Endothelial cell (in vitro differentiated cells): ENCODE results near the gene MET. TPM values are rescaled to one million over a fixed set of nuclear protein-coding genes. Genes with fewer than 3 reads are reported as not detected.

Experiments
- DNase-seq: peaks from one replicate; pipeline ENCODE4 v3.0.0; 2021; ENCODE audit warnings: low spot score
- H3K27ac Mint-ChIP-seq: one replicate; pipeline ENCODE4 v1.8.0; 2021; ENCODE audit warnings: mixed read lengths, inconsistent platforms; ENCODE audit not compliant: unreplicated experiment
- H3K27me3 Mint-ChIP-seq: one replicate; pipeline ENCODE4 v1.8.0; 2021; ENCODE audit warnings: mild to moderate bottlenecking, moderate library complexity, mixed read lengths, inconsistent platforms; ENCODE audit not compliant: unreplicated experiment
- H3K36me3 Mint-ChIP-seq: one replicate; pipeline ENCODE4 v1.8.0; 2021; ENCODE audit warnings: mild to moderate bottlenecking, low read depth, mixed read lengths, inconsistent platforms; ENCODE audit not compliant: unreplicated experiment
- H3K4me1 Mint-ChIP-seq: one replicate; pipeline ENCODE4 v1.8.0; 2021; ENCODE audit warnings: mild to moderate bottlenecking, mixed read lengths, inconsistent platforms; ENCODE audit not compliant: unreplicated experiment
- H3K4me3 Mint-ChIP-seq: one replicate; pipeline ENCODE4 v1.8.0; 2021; ENCODE audit warnings: mild to moderate bottlenecking, mixed read lengths, inconsistent platforms; ENCODE audit not compliant: unreplicated experiment
- H3K9me3 Mint-ChIP-seq: one replicate; pipeline ENCODE4 v1.8.0; 2021; ENCODE audit warnings: mixed read lengths, inconsistent platforms; ENCODE audit not compliant: unreplicated experiment
- total RNA-seq: library from RNA; stranded (reverse); fragmentation: NEBNext Ultra II Directional; extraction: Animal tissue kit (Norgen Biotek cat#: 25700); gene quantifications from one replicate; pipeline ENCODE4 v1.2.1, GENCODE V29; 2021; ENCODE audit not compliant: unreplicated experiment
- TF ChIP-seq, protein P1 (sequence below): fragments of 200-600 bp; sonication (generic); IDR thresholded peaks from one replicate; pipeline ENCODE4 v1.5.0; 2021; ENCODE audit warnings: antibody characterized with exemption; ENCODE audit not compliant: unreplicated experiment

The MET gene
- total RNA-seq, 1 donor from 2014 or later: 35.1 TPM

DNA sequence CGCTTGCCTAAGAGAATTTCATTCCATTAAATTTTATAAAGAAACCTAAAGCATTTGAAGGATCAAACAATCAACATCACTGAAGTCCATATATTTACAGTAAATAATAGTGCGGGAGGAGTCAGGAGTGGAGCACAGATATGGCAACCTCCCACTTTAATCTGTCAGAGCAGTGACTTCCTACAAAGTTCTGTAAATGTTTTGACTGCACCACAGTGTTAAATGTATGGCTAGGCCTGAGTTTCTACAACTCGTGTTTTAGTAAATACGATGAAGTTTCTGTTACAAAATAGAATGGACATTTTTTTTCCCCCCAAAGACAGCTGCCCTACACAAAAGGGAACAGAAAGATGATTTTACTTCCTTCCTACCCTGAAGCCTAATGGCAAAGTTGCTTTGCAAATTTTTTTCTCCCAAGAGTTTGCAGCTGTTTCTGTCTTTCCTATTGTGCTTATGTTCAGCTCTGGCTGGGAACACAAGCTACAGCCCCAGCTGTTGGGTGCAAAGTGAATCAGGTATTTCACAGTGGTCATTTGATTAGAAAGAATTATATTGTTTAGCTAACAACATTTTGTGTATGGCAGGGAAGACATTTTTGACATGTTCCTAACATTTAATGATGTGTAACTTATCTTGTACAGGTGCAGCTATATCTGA lies 62.1 kb downstream of the MET start:
- Mint-ChIP-seq H3K4me3 (no peak overlapping the region), H3K4me1 (peaks cover 39% of the 10 kb centered on the region), H3K9me3 (no peaks in the 10 kb centered on the region), H3K36me3 (no peaks in the 10 kb centered on the region), H3K27ac (peak overlapping the region; percentile 84), H3K27me3 (peaks cover 5% of the 10 kb centered on the region)
- DNase-seq: no peak
- TF ChIP-seq, protein P1, sequence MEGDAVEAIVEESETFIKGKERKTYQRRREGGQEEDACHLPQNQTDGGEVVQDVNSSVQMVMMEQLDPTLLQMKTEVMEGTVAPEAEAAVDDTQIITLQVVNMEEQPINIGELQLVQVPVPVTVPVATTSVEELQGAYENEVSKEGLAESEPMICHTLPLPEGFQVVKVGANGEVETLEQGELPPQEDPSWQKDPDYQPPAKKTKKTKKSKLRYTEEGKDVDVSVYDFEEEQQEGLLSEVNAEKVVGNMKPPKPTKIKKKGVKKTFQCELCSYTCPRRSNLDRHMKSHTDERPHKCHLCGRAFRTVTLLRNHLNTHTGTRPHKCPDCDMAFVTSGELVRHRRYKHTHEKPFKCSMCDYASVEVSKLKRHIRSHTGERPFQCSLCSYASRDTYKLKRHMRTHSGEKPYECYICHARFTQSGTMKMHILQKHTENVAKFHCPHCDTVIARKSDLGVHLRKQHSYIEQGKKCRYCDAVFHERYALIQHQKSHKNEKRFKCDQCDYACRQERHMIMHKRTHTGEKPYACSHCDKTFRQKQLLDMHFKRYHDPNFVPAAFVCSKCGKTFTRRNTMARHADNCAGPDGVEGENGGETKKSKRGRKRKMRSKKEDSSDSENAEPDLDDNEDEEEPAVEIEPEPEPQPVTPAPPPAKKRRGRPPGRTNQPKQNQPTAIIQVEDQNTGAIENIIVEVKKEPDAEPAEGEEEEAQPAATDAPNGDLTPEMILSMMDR: no peak

DNA sequence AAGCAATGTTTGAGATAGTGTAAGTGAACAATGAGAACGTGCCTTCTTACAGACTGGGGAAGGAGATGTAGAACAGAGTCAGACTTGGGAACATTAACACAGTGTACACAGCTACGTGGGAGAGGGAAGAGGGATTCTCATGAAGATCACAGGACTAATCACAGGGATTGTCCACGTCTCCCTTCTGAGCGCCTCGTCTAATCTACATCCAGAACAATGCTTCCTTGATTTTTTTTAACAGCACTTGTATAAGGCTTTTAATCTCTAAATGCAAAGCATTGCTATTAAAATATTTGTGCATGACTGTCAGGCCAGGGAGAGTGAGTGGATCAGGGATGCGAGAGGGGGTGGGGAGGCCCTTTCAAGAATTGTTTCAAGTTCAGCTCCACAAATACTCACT lies 62.7 kb downstream of the MET start:
- Mint-ChIP-seq H3K4me1 (peaks cover 36% of the 10 kb centered on the region), H3K4me3 (no peak overlapping the region), H3K9me3 (no peaks in the 10 kb centered on the region), H3K27ac (peak overlapping the region; percentile 74), H3K36me3 (no peaks in the 10 kb centered on the region), H3K27me3 (peaks cover 5% of the 10 kb centered on the region)
- no peak for DNase-seq
- TF ChIP-seq, protein P1: no peak

DNA sequence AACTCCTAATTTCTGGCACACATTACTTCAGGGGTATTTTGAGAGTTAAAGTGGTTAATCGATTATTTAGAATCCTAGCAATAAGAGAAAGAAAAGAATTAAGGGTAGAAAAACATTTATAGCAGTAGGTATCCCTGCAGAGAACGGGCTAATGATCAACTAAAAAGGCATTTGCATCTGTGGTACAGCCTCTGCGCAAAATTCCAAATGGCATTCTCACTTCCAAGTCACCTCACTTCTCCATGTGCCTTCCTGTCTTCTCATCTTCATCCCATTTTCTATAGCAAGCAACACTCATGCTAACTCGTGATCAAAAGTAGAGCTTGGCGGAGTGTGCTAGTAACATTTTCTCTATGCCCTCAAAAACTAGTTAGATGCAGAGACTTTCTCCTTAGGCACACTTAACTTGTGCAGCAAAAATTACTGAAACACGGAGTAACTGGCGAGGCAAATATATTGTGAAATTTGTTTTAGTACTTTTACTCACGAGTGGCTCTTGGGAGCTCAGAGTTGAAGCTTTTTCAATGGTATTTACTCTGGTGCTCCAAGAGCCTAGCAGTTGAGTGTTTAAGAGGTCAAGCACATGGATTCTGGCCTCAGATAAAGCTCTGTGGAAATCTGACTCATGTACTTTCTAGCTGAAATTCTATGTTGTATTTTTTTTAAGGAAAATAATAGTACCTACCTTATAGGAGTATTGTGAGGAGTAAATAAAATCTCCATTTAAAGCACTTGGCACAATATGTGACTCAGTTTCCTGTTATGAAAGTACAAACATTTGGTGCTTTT lies 65.1 kb downstream of the MET start:
- Mint-ChIP-seq H3K9me3 (no peaks in the 10 kb centered on the region), H3K4me3 (no peak overlapping the region), H3K36me3 (peaks cover 5% of the 10 kb centered on the region), H3K4me1 (peaks cover 26% of the 10 kb centered on the region), H3K27me3 (peaks cover 4% of the 10 kb centered on the region), H3K27ac (no peak overlapping the region)
- no peak for DNase-seq
- TF ChIP-seq, protein P1: no peak

DNA sequence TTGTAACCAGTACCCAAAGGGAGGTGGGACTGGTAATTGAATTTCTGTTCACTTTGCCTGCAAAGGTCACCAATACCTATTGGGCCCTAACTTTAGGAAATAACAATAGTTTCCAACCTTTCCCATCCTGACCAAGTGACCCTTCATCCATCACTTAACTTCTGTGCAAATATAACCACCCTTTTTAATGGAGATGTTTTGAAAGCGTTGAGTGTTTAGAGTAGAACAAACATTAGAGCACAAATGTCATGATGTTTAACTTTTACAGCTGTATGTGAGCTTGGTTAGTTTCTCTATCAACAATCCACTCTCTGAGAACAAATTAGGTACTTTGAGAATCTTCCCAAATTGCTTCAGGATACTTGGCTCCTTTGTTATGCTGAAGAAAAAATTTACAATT lies 66.4 kb downstream of the MET start:
- Mint-ChIP-seq H3K27me3 (peaks cover 4% of the 10 kb centered on the region), H3K9me3 (no peaks in the 10 kb centered on the region), H3K36me3 (peaks cover 11% of the 10 kb centered on the region), H3K4me1 (peaks cover 20% of the 10 kb centered on the region), H3K4me3 (no peak overlapping the region), H3K27ac (no peak overlapping the region)
- TF ChIP-seq, protein P1: no peak
- DNase-seq: no peak

DNA sequence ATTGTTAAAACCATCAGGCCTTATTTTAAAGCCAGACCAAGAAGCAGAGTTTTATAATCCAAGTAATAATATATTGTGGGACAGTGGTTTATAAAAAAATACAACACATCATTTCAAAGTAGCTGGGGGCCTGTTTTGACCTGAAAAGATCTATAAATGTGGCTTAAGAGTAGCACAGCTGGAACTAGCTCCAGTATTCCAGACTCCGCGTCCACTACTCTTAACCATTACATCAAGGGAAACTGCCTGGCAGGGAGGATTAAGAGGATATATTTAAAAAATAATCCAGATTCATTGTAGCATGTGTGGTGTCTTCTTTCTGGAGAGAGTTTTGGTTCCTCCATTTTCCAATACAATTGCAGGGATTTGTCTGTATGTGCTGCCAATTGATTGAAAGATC lies 67.3 kb downstream of the MET start:
- peaks cover 13% of the 10 kb centered on the region for H3K4me1 Mint-ChIP-seq
- H3K9me3 Mint-ChIP-seq: no peaks in the 10 kb centered on the region
- TF ChIP-seq, protein P1: no peak
- H3K36me3 Mint-ChIP-seq: peaks cover 13% of the 10 kb centered on the region
- peaks cover 2% of the 10 kb centered on the region for H3K27me3 Mint-ChIP-seq
- H3K4me3 Mint-ChIP-seq: no peak overlapping the region
- no peak overlapping the region for H3K27ac Mint-ChIP-seq
- DNase-seq: no peak
